ENCODE measurements around the gene HPRT1.

The HPRT1 gene

DNA sequence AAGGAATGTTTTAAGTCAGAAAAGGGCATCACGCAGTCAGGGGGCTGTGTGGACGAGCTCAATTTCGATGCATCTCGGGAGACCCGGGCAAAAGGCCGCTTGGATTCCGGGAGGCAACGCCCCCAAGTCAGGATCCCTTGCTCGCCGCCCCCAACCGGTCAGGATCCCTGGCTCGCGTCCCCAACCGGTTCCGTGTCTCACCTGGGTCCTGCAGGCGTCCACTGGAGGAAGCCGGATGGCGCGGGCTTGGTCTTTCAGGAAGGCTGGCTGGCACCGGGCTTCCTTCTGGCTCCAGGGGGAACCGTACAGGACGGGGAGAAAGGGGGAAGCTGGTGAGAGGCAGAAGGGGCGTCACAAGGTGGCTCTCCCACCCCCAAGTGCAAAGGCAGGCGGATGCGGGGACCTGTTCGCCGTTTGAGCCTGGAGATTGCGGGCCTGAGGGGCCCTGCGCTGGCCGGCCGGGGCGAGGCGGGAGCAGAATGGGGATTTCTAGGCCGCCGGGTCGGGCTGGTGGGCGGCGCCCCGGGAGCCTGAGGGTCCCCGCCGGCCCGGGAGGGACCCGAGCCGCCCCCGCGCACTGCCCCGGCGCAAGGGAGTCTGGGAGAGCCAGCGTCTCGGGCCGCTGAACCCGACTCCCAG, 84.7 kb downstream of the HPRT1 start:
- peak in 1 of 2 experiments; percentile 21 for DNase-seq

DNA sequence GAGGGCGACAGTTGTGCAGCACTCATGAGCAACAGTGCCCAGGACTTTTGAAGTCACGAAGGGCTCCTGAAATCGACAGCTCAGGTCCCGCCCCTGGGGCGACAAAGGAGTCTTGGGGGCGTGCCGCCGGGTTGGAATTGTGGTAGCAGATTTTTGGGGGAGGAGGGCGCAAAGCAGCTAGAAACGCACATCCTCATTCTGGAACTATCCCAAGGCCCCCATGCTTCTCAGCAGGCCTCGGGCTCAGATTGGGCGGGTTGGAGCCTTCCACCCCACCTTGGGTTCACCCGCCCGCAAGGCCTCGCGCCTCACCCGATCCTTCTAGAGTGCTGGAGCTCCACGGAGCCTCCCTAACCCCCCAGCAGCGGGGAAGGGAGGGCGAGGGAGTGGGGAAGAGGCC, 85.5 kb downstream of the HPRT1 start:
- DNase-seq, result no peak

DNA sequence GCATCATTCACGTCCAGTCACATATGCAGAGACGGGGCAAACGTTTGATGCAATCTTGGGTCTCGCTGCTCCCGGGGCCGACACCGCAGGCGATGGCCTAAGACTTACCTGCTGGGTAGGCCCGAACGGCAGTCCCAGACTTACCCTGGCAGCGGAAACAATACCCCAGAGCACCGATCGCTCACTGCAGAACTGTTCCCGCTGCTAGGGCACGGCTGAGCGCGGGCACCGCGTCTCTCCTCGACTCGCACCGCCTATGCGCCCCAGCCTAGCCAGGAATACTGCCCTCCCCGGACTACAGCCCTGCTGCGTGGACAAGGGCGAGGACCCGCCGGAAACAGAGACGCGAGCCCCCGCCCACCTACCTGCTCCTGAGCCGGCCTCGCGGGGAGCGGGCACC, 86.2 kb downstream of the HPRT1 start:
- DNase-seq, result no peak

DNA sequence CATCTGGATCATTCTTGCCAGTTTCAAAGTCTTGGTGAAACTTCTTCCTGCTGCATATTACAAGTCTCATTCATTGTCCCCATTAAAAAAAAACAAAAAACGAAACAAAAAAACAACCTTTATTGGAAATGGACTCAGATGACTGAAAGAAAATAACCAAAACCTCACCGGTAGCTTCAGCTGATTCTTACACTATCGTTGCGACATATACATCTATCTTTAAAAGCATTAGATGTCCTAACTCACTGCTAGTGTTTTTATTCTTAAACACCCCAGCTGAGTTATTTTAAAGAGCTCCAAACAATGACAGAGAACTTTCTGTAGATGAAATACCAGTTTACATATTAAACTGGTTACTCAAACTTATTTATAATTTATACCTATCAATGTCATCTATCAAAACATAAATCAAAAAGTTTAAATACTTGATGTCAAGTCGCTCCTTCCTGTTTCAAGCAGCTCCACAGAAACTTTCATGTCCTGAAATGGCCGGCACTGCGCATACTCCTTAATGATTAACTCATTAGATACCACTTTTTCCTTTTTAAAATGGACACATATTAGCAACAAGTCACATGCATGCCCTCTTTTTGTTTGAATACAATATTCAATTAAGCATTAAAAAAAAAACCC, 87.2 kb downstream of the HPRT1 start:
- DNase-seq, result no peak

DNA sequence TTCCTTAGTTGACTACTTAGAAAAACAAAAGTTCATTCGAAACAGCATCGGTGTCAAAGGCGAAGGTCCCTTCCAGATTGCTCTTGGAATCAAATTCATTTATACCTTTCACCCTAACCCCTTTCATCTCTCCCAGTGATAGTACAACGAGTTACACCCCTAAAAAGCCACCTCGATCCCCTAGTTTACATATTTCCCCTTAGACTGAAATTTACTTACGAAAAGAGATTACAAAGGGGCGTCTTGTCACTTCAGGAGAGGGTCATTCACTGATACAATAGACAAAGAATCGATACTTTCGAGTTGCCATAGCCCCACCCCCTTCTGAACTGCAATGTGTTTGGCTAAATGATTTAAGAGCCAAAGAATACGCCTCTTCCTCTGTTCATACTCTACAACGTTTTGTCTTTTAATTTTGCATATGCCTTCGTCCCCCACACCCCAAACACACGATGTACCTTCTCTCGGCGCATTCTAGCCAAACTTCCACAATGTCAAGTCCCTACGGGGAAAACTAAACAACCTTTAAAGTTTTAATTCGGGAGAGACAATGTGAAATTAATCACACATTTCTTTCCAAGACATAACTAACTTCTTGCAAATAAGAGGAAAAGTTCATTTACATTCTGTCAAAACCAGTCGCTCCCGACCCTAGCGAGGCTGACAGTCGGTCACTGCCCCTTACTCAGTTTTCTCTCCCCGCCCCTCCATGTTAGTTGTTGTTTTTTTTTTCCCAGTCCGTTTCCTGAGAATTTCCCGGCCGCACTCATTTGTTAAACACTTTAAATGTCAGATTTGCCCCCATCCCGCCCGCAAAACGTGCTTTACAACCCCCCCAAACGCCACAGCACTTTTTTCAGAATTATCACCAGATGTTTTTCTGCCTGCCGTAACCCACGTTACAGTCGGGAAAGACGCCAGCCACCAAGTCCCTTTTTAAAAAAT, 88.6 kb downstream of the HPRT1 start:
- no peak for DNase-seq

Data from NCI-H1930 (cell line).